A549 (cell line): ENCODE measurements around the gene PHF20.

ENCODE experiments used
- EP300 ChIP-seq, 2 experiments: fragments of >200 bp; sonication (Bioruptor Twin); formaldehyde crosslinking; IDR thresholded peaks; 2 replicates in 1 of 2; 3 replicates in 1 of 2; pipeline ENCODE4 v1.6.1; 2016 to 2017
- JUN ChIP-seq, 2 experiments: fragments of >200 bp; sonication (Bioruptor Twin); formaldehyde crosslinking; IDR thresholded peaks; 2 replicates in 1 of 2; 3 replicates in 1 of 2; pipeline ENCODE4 v1.6.1; 2016 to 2017
- MAZ ChIP-seq: fragments of 150-350 bp; IDR thresholded peaks from 2 replicates; pipeline ENCODE4 v1.6.1; 2014; ENCODE audit warnings: antibody characterized with exemption, low read depth, low read length, borderline replicate concordance
- POLR2AphosphoS2 ChIP-seq: conservative IDR thresholded peaks from 2 replicates; pipeline ENCODE4 v1.6.1; 2012; ENCODE audit warnings: low read length, improper control_type of control experiment, inconsistent platforms
- TF ChIP-seq, protein P1 (sequence below): fragments of 150-350 bp; IDR thresholded peaks from 2 replicates; pipeline ENCODE4 v1.6.1; 2014; ENCODE audit warnings: low read depth, mild to moderate bottlenecking, low read length
- TF ChIP-seq, protein P2 (sequence below): fragments of >200 bp; sonication (Bioruptor Twin); formaldehyde crosslinking; IDR thresholded peaks from 3 replicates; pipeline ENCODE4 v1.5.1; 2016
- TF ChIP-seq, protein P3 (sequence below): IDR thresholded peaks from 2 replicates; pipeline ENCODE4 v1.6.1; 2012

DNA sequence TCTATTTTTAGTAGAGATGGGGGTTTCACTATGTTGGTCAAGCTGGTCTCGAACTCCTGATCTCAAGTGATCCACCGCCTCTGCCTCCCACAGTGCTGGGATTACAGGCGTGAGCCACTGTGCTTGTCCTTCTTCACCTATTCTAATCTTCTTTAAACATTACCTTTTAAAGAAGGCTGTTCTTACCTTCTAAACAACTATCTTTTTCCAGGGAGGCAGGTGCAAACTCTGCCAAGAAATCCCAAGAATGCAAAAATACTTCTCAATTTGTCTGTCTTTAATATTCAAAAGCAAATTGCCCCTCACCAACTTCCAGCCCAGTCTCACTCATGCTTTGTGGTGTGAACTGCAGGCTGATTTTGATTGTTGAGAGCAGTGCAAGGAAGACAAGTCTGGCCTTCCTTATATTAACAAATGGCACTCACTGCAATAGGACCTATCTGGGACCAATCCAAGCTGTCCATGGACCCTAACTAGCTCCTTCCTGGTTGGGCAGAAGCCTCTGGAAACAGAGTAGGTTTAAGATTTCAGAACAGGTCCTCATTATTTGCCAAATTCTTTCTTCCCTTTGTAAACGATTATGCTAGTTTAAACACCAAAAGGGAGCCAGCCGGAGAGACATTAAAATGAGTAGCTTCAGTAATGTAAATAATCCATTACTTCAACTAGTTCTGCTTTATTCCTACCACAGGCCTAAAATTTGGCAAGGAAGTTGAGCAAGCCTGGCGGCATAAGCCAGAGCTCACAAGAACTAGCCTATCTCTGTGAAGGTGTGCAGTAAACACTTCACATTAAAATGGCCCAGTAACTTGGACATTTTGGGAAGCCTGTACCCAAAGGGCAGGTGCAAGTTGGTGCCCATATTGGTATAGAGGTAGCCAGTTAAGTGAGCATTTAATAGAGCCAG is 180.9 kb downstream of the PHF20 start:
- TF ChIP-seq, protein P1, sequence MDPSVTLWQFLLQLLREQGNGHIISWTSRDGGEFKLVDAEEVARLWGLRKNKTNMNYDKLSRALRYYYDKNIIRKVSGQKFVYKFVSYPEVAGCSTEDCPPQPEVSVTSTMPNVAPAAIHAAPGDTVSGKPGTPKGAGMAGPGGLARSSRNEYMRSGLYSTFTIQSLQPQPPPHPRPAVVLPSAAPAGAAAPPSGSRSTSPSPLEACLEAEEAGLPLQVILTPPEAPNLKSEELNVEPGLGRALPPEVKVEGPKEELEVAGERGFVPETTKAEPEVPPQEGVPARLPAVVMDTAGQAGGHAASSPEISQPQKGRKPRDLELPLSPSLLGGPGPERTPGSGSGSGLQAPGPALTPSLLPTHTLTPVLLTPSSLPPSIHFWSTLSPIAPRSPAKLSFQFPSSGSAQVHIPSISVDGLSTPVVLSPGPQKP = no peak
- TF ChIP-seq, protein P2, sequence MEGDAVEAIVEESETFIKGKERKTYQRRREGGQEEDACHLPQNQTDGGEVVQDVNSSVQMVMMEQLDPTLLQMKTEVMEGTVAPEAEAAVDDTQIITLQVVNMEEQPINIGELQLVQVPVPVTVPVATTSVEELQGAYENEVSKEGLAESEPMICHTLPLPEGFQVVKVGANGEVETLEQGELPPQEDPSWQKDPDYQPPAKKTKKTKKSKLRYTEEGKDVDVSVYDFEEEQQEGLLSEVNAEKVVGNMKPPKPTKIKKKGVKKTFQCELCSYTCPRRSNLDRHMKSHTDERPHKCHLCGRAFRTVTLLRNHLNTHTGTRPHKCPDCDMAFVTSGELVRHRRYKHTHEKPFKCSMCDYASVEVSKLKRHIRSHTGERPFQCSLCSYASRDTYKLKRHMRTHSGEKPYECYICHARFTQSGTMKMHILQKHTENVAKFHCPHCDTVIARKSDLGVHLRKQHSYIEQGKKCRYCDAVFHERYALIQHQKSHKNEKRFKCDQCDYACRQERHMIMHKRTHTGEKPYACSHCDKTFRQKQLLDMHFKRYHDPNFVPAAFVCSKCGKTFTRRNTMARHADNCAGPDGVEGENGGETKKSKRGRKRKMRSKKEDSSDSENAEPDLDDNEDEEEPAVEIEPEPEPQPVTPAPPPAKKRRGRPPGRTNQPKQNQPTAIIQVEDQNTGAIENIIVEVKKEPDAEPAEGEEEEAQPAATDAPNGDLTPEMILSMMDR = no peak
- TF ChIP-seq, protein P3, sequence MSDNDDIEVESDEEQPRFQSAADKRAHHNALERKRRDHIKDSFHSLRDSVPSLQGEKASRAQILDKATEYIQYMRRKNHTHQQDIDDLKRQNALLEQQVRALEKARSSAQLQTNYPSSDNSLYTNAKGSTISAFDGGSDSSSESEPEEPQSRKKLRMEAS = no peak
- TF ChIP-seq JUN (IDR thresholded peaks at IDR 0.05) (no peak), POLR2AphosphoS2 (no peak), EP300 (IDR thresholded peaks at IDR 0.05) (no peak), MAZ (no peak)
